Large intestine (tissue), 3 donors: Measurements from ENCODE around the gene GLP2R. TPM values are rescaled to one million over a fixed set of nuclear protein-coding genes. Genes with fewer than 3 reads are reported as not detected.

Source experiments
- DNase-seq, 2 donors: peaks; one replicate each; pipeline versions ENCODE4 v3.0.0 to v3.0.0-alpha.2; 2013
- H3K27ac ChIP-seq: one replicate; pipeline ENCODE4 v1.5.1; 2013; ENCODE audit warnings: low read length
- H3K27me3 ChIP-seq: 2 replicates; pipeline ENCODE4 v1.6.1; 2013; ENCODE audit warnings: low read length; ENCODE audit not compliant: control insufficient read depth, insufficient read depth
- H3K36me3 ChIP-seq: 2 replicates; pipeline ENCODE4 v1.6.1; 2013; ENCODE audit warnings: low read length; ENCODE audit not compliant: control insufficient read depth, insufficient read depth
- H3K4me1 ChIP-seq: one replicate; pipeline ENCODE4 v1.6.1; 2013; ENCODE audit warnings: low read length; ENCODE audit not compliant: control insufficient read depth, insufficient read depth
- H3K4me3 ChIP-seq: one replicate; pipeline ENCODE4 v1.5.1; 2013; ENCODE audit warnings: low read length
- H3K9me3 ChIP-seq: one replicate; pipeline ENCODE4 v1.6.1; 2013; ENCODE audit warnings: mild to moderate bottlenecking, low read depth, low read length, moderate library complexity; ENCODE audit not compliant: control insufficient read depth
- WGBS: methylation state at CpG from one replicate; pipeline ENCODE4 v1.1.5; 2013; ENCODE audit warnings: low lambda C conversion rate; ENCODE audit not compliant: insufficient coverage; 5-methylcytosine and 5-hydroxymethylcytosine counted together
- polyA plus RNA-seq: library from polyadenylated mRNA; unstranded; fragments of 120-200 nt; gene quantifications from one replicate; pipeline ENCODE4 v1.2.1, GENCODE V29; 2013

The GLP2R gene
- polyA plus RNA-seq, 1 donor, result 6.4 TPM

- Histone ChIP-seq H3K27ac (no peak overlapping the region), H3K36me3 (no peaks in the 10 kb centered on the region), H3K4me1 (no peaks in the 10 kb centered on the region), H3K9me3 (no peaks in the 10 kb centered on the region), H3K27me3 (no peaks in the 10 kb centered on the region), H3K4me3 (no peak overlapping the region)
- DNase-seq, result no peak
- 100% methylated on average over 6 of the region's 15 CpGs for WGBS
These were observed 33.4 kb upstream of the GLP2R start for GRCh38 chr17:9792181-9792840.

- WGBS, result 100% methylated on average over 1 of the region's 3 CpGs
- Histone ChIP-seq H3K4me1 (no peaks in the 10 kb centered on the region), H3K27ac (no peak overlapping the region), H3K36me3 (no peaks in the 10 kb centered on the region), H3K27me3 (no peaks in the 10 kb centered on the region), H3K4me3 (no peak overlapping the region), H3K9me3 (no peaks in the 10 kb centered on the region)
- no peak for DNase-seq
These were observed 27.7 kb upstream of the GLP2R start for GRCh38 chr17:9798008-9798407.

DNA sequence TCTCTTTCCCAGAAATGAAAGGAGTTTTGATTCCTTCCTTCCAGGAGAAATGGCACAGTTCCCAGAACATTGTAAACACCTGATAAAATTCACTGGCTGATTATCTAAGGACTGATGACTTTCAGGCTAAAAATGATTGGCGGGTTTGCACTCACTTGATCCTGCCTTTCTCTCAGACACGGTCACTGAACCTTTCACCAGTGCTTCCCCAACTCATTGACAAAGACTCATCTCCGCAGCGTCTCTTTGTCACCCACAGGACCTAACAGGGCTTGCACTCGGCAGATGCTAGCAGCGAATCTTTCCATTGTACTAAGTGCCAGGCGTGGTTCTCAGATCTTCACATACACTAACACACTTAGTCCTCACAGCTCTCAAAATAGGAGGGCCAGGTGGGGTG lies 27.0 kb upstream of the GLP2R start:
- Histone ChIP-seq H3K4me3 (no peak overlapping the region), H3K36me3 (no peaks in the 10 kb centered on the region), H3K27me3 (no peaks in the 10 kb centered on the region), H3K27ac (no peak overlapping the region), H3K9me3 (no peaks in the 10 kb centered on the region), H3K4me1 (no peaks in the 10 kb centered on the region)
- DNase-seq, result no peak
- no CpG with 5 or more reads among the region's 7 CpGs for WGBS

GRCh38 chr17:9801505-9801904 lies 24.2 kb upstream of the GLP2R start:
- Histone ChIP-seq H3K9me3 (no peaks in the 10 kb centered on the region), H3K4me3 (no peak overlapping the region), H3K27ac (no peak overlapping the region), H3K4me1 (no peaks in the 10 kb centered on the region), H3K27me3 (no peaks in the 10 kb centered on the region), H3K36me3 (no peaks in the 10 kb centered on the region)
- WGBS, result 60% methylated on average over 1 of the region's 2 CpGs
- DNase-seq, result no peak

DNA sequence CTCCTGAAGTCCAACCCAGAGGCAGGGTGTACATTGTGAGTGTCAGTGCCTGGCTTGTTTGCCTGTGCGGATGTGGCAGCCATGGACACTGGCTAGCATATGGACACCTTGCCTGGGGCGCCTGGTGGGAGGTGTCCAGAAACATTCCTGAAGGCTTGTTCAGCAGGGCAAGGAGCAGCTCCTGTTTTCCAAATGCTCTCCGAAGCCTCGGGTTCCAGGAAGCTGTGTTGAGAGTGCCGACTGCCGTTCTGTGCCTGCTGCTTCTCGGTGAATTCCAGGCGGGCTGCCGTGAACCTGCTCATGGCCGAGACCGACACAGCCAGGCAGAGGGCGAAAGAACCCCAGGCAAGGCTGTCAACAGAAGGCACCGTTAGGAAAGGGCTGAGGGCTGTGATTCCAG lies 23.4 kb upstream of the GLP2R start:
- no peak for DNase-seq
- WGBS, result no CpG with 5 or more reads among the region's 13 CpGs
- Histone ChIP-seq H3K36me3 (no peaks in the 10 kb centered on the region), H3K27ac (no peak overlapping the region), H3K27me3 (no peaks in the 10 kb centered on the region), H3K4me3 (no peak overlapping the region), H3K4me1 (no peaks in the 10 kb centered on the region), H3K9me3 (no peaks in the 10 kb centered on the region)

- H3K9me3 ChIP-seq, result no peaks in the 10 kb centered on the region
- H3K4me3 ChIP-seq, result no peak overlapping the region
- H3K4me1 ChIP-seq, result no peaks in the 10 kb centered on the region
- no peaks in the 10 kb centered on the region for H3K36me3 ChIP-seq
- no peaks in the 10 kb centered on the region for H3K27me3 ChIP-seq
- no peak overlapping the region for H3K27ac ChIP-seq
- no CpG with 5 or more reads among the region's 4 CpGs for WGBS
- no peak for DNase-seq
These were observed 23.0 kb upstream of the GLP2R start for GRCh38 chr17:9802697-9803096.

GRCh38 chr17:9805769-9806168 lies 20.0 kb upstream of the GLP2R start:
- Histone ChIP-seq H3K27ac (no peak overlapping the region), H3K4me1 (no peaks in the 10 kb centered on the region), H3K36me3 (no peaks in the 10 kb centered on the region), H3K4me3 (no peak overlapping the region), H3K27me3 (peaks cover 3% of the 10 kb centered on the region), H3K9me3 (no peaks in the 10 kb centered on the region)
- no CpG with 5 or more reads among the region's 4 CpGs for WGBS
- DNase-seq, result no peak

DNA sequence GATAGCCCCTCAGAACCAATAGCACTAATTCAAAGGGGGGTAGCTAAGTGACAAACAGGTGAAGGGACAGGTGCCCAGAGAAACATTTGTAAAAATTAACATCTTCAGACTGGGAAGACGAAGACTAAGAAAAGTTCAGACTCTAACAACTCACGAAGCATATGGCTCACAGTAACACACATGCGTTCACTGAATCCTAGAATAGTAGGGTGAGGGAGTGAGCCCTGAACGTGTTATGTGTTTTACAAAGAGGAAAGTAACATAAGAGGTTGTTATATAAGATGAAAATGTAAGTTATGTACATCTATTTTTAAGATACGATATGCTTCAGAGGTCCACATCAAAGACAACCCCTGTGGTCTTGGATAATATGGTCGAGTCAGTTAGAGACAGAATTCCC lies 19.0 kb upstream of the GLP2R start:
- H3K4me1 ChIP-seq, result no peaks in the 10 kb centered on the region
- H3K27ac ChIP-seq, result no peak overlapping the region
- no peaks in the 10 kb centered on the region for H3K9me3 ChIP-seq
- H3K4me3 ChIP-seq, result no peak overlapping the region
- H3K36me3 ChIP-seq, result no peaks in the 10 kb centered on the region
- H3K27me3 ChIP-seq, result peaks cover 3% of the 10 kb centered on the region
- 93% methylated on average over 3 of the region's 6 CpGs for WGBS
- DNase-seq, result no peak

GRCh38 chr17:9809409-9809808 lies 16.3 kb upstream of the GLP2R start:
- DNase-seq, result no peak
- Histone ChIP-seq H3K27ac (no peak overlapping the region), H3K27me3 (peaks cover 3% of the 10 kb centered on the region), H3K36me3 (no peaks in the 10 kb centered on the region), H3K9me3 (no peaks in the 10 kb centered on the region), H3K4me1 (no peaks in the 10 kb centered on the region), H3K4me3 (no peak overlapping the region)
- WGBS, result 80% methylated on average over 1 of the region's 8 CpGs

GRCh38 chr17:9810100-9810949 lies 15.4 kb upstream of the GLP2R start:
- Histone ChIP-seq H3K4me3 (no peak overlapping the region), H3K9me3 (no peaks in the 10 kb centered on the region), H3K27me3 (peaks cover 3% of the 10 kb centered on the region), H3K36me3 (no peaks in the 10 kb centered on the region), H3K27ac (no peak overlapping the region), H3K4me1 (no peaks in the 10 kb centered on the region)
- no peak for DNase-seq
- WGBS, result 100% methylated on average over 1 of the region's 4 CpGs
